HUES64 (cell line): Measurements from ENCODE around the gene RIT1.
"Not testable (repeated sequence)": the region's sequence is repeated elsewhere in the genome, so short reads cannot be mapped to it uniquely, and the experiment has no call there.

Experiments
- H3K27ac ChIP-seq: 2 replicates; pipeline ENCODE4 v1.7.0; 2013; ENCODE audit warnings: low read depth, low read length, inconsistent platforms
- H3K27me3 ChIP-seq: 2 replicates; pipeline ENCODE4 v1.6.1; 2013; ENCODE audit warnings: mild to moderate bottlenecking, low read length; ENCODE audit not compliant: insufficient read depth
- H3K36me3 ChIP-seq: 2 replicates; pipeline ENCODE4 v1.6.1; 2013; ENCODE audit warnings: mild to moderate bottlenecking, low read length; ENCODE audit not compliant: insufficient read depth
- H3K4me1 ChIP-seq: 2 replicates; pipeline ENCODE4 v1.6.1; 2013; ENCODE audit warnings: mild to moderate bottlenecking, low read length, moderate library complexity; ENCODE audit not compliant: insufficient read depth
- H3K4me3 ChIP-seq: 2 replicates; pipeline ENCODE4 v1.5.1; 2013; ENCODE audit warnings: mild to moderate bottlenecking, low read length, moderate library complexity
- H3K9ac ChIP-seq: 2 replicates; pipeline ENCODE4 v1.6.1; 2013; ENCODE audit warnings: mild to moderate bottlenecking, low read depth, low read length
- H3K9me3 ChIP-seq: 2 replicates; pipeline ENCODE4 v1.6.1; 2013; ENCODE audit warnings: low read depth, low read length; ENCODE audit not compliant: insufficient read depth
- WGBS: fragments of 150-250, 120-280 bp; methylation state at CpG from one replicate; pipeline ENCODE4 v1.1.7; 2013; ENCODE audit warnings: missing lambda C conversion rate; 5-methylcytosine and 5-hydroxymethylcytosine counted together

The RIT1 gene

DNA sequence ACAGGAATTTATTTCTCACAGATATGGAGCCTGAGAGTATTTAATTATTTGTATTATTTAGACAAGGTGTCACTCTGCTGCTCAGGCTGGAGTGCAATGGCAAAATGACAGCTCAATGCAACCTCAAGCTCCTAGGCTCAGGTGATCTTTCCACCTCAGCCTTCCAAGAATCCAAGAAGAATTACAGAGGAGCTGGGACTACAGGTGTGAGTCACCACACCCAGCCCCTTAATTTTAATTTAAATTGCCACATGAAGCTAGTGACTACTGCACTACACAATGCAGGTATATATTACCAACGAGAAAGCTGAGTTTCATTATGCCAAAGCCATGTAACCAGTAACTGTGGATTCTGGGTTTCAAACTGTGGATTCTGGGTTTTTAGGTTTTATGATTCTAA is 20.9 kb upstream of the RIT1 start:
- Histone ChIP-seq H3K9me3 (no peaks in the 10 kb centered on the region), H3K4me3 (peak overlapping the region; percentile 92; the same call in 1 of the 2 replicates), H3K4me1 (peaks cover 19% of the 10 kb centered on the region; the same call in 1 of the 2 replicates), H3K27me3 (no peaks in the 10 kb centered on the region), H3K9ac (peak overlapping the region; percentile 3), H3K27ac (no peak overlapping the region), H3K36me3 (peaks cover 64% of the 10 kb centered on the region)
- 90% methylated on average over 1 of the region's 1 CpG for WGBS

DNA sequence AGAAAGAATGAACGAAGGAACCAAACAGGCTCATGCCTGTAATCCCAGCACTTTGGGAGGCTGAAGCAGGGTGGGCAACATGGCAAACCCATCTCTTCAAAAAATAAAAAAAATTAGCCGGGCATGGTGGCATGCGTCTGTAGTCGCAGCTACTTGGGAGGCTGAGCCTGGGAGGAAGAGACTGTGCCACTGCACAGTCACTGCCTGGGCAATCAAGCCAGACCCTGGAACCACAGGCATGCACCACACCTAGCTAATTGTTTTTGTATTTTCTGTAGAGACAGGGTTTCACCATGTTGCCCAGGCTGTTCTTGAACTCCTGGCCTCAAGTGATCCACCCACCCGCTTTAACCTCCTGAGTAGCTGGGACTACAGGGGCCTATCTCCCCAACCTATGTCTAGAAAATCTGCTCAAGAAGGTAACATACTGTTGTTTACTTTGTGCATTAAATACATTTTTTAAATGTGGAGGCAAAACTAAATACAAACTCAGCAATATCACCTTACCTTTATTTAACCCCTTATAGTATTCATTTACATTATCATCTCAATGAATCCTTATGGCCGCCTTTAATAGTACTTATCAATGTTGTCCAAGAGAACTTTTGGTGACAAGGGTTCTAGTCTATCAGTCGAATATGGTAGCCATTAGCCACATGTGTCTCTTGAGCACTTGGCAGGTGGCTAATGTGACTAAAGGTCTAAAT is 20.3 kb upstream of the RIT1 start:
- Histone ChIP-seq H3K4me3 (peak overlapping the region; percentile 92; the same call in 1 of the 2 replicates), H3K4me1 (peaks cover 19% of the 10 kb centered on the region; the same call in 1 of the 2 replicates), H3K36me3 (peaks cover 70% of the 10 kb centered on the region), H3K9ac (peak overlapping the region; percentile 3; the same call in 1 of the 2 replicates), H3K27me3 (no peaks in the 10 kb centered on the region), H3K9me3 (no peaks in the 10 kb centered on the region), H3K27ac (no peak overlapping the region)
- WGBS = 93% methylated on average over 7 of the region's 7 CpGs

DNA sequence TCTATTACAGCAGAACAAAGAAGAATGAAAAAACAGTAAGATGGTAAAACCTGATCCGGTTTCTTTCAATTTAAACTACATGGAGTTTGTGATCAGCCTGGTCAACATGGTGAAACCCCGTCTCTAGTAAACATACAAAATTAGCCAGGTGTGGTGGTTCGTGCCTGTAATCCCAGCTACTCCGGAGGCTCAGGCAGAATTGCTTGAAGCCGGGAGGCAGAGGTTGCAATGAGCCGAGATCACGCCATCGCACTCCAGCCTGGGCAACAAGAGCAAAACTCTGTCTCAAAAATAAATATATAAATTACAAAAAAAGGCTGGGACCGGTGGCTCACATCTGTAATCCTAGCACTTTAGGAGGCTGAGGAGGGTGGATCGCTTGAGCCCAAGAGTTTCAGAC is 19.6 kb upstream of the RIT1 start:
- not testable (repeated sequence) for H3K27ac ChIP-seq, H3K9ac ChIP-seq, H3K27me3 ChIP-seq, H3K9me3 ChIP-seq, H3K4me3 ChIP-seq
- Histone ChIP-seq H3K4me1 (peaks cover 19% of the 10 kb centered on the region; the same call in 1 of the 2 replicates), H3K36me3 (peaks cover 78% of the 10 kb centered on the region)
- WGBS = 96% methylated on average over 10 of the region's 10 CpGs

DNA sequence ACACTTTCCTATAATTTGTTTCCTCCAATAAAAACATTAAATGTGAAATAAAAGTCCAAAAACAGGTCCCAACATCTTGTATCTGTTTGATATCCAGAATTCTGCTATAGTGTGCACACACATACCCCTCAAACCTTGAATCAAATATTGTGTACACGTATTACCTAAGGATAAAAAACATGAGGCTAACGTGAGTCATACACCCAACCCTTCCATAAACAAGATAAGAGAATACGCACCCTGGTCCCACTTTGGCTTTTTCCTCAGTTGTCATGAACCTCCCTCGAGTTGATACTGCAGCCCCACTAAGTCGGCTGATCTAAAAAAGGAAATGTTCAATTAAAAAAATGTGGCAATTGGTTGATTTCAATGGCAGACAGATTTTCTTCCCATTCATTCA is 17.9 kb upstream of the RIT1 start:
- no peaks in the 10 kb centered on the region for H3K27me3 ChIP-seq
- peaks cover 16% of the 10 kb centered on the region; the same call in 1 of the 2 replicates for H3K4me1 ChIP-seq
- peaks cover 93% of the 10 kb centered on the region for H3K36me3 ChIP-seq
- WGBS = 96% methylated on average over 5 of the region's 5 CpGs
- H3K9ac ChIP-seq = no peak overlapping the region
- H3K4me3 ChIP-seq = no peak overlapping the region
- H3K9me3 ChIP-seq = no peaks in the 10 kb centered on the region
- no peak overlapping the region for H3K27ac ChIP-seq

DNA sequence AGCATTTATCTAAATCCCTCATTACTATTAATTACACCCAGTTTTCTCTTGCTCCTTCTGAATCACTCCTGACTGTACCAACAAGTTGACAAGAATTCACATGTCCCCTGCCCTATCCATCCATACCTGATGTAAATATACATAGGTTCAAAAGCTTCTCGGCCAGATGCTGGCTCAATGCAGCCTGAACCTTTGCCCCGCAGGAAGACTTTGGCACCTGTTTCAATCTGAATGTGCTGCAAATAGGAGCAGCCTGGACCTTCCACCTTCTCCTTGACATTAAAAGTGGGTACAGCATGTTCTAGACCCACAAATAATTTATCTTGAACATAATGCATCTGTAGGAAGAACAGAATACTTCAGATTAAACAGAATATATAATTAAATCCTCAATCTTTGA is 14.4 kb upstream of the RIT1 start:
- Histone ChIP-seq H3K27me3 (no peaks in the 10 kb centered on the region), H3K4me3 (no peak overlapping the region), H3K9ac (no peak overlapping the region), H3K27ac (no peak overlapping the region), H3K9me3 (no peaks in the 10 kb centered on the region), H3K4me1 (no peaks in the 10 kb centered on the region), H3K36me3 (peaks cover 95% of the 10 kb centered on the region)
- 99% methylated on average over 2 of the region's 2 CpGs for WGBS

DNA sequence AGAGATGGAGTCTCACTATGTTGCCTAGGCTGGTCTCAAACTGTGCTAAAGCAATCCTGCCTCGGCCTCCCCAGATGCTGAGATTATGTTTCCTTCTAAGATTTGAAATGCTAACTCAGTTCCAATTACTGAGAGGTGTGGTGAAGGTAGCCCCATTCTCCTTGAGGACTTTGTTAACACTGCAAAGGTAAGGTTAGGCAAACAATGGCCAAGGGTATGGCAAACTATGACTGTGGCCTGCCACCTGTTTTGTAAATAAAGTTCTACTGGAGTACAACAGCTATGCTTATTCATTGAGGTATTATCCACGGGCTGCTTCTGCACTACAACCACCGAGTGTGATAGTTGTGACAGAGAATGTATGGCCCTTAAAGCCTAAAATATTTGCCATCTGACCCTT is 9.6 kb upstream of the RIT1 start:
- no peaks in the 10 kb centered on the region for H3K27me3 ChIP-seq
- H3K36me3 ChIP-seq = peaks cover 96% of the 10 kb centered on the region
- no peak overlapping the region for H3K4me3 ChIP-seq
- 95% methylated on average over 3 of the region's 3 CpGs for WGBS
- H3K4me1 ChIP-seq = no peaks in the 10 kb centered on the region
- no peaks in the 10 kb centered on the region for H3K9me3 ChIP-seq
- H3K9ac ChIP-seq = no peak overlapping the region
- H3K27ac ChIP-seq = no peak overlapping the region

DNA sequence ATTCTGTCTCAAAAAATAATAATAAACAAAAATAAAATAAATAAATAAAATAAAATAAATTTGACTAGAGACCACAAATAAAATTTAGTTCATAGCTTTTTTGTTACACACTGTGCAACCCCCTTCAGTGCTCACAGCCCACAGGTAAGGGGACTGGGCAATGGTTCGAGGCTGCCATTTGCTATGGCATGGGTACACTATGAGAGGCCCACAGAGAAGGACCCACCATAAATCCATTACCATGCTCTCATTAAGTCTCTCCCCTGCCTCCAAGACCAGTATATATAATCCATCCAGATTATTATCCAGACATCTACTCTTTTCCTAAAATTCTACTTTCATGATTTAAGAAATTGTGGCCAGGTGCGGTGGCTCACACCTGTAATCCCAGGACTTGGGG is 8.7 kb upstream of the RIT1 start:
- Histone ChIP-seq H3K27ac (no peak overlapping the region), H3K9me3 (no peaks in the 10 kb centered on the region), H3K4me1 (no peaks in the 10 kb centered on the region), H3K27me3 (no peaks in the 10 kb centered on the region), H3K4me3 (no peak overlapping the region), H3K36me3 (peaks cover 98% of the 10 kb centered on the region), H3K9ac (no peak overlapping the region)
- 93% methylated on average over 2 of the region's 2 CpGs for WGBS

DNA sequence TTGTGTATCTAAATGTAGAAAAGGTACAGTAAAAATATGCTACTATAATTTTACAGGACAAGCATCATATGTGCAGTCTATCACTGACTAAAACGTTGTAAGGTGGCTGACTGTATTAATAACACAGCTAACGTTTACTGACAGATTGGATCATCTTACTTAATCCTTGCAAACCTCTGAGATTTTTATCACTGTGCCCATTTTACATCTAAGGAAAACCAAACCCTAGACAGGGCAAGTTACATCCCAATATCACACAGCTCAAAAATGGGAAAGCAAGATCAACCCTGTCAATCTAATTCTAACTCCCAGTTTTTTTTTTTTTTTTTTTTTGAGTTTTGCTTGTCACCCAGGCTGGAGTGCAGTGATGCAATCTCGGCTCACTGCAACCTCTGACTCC is 7.5 kb upstream of the RIT1 start:
- Histone ChIP-seq H3K9me3 (no peaks in the 10 kb centered on the region), H3K27me3 (no peaks in the 10 kb centered on the region), H3K4me3 (no peak overlapping the region), H3K27ac (no peak overlapping the region), H3K36me3 (peaks cover 98% of the 10 kb centered on the region), H3K9ac (no peak overlapping the region), H3K4me1 (no peaks in the 10 kb centered on the region)
- WGBS = 97% methylated on average over 3 of the region's 3 CpGs

DNA sequence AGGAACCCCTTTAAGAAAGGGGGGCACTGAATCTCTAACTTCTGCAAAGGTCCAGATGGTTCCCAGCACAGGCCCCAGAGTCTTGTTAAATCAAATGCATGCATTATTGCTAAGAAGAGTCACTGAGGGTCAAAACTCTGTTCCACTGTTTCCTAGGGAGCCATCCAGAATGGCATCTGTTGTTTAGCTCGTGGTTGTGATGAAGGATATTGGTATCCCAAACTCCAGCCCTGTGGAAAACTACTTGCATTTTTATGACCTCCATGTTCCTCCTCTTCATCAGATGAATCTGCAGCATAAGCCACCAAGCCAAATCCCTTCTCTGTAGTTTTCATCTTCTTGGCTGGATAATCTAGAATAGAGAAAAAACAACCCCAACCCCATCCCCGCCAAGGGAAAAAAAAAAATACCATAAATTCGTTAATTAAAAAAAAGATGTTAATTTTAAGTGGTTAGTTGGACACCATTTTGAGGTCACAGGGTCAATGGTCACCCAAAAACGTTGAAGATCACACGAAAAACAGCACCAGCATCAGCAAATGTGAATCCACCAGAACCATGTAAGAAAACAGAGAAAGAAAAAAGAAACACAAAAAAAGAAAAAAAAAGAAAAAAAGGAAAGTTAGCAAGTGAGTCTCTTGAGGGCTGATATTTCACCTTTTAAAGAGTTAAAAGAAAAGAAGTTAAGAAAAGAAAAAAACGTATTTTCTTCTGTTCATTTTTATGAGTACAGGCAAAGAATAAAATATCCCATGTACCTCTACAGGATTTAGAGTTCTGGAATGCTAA is 3.0 kb upstream of the RIT1 start:
- H3K36me3 ChIP-seq = peaks cover 77% of the 10 kb centered on the region
- H3K27ac ChIP-seq = no peak overlapping the region

DNA sequence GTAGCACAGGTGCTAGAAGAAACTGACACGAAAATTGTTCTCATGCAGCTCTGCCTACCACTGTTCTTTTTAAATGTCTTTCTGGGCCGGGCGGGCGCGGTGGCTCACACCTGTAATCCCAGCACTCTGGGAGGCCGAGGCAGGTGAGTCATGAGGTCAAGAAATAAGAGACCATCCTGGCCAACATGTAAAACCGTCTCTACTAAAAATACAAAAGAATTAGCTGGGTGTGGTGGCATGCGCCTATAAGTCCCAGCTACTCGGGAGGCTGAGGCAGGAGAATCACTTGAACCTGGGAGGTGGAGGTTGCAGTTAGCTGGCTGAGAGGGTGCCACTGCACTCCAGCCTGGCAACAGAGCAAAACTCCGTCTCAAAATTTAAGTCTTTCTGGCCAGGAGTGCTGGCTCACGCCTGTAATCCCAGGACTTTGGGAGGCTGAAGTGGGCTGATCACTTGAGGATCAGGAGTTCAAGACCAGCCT is 947 bp upstream of the RIT1 start:
- peaks cover 69% of the 10 kb centered on the region for H3K36me3 ChIP-seq
- peaks cover 12% of the 10 kb centered on the region; the same call in 1 of the 2 replicates for H3K4me1 ChIP-seq
- peak overlapping the region; percentile 54 for H3K27ac ChIP-seq
- no peaks in the 10 kb centered on the region for H3K9me3 ChIP-seq
- no peak overlapping the region for H3K4me3 ChIP-seq
- no peaks in the 10 kb centered on the region for H3K27me3 ChIP-seq
- WGBS = 90% methylated on average over 10 of the region's 11 CpGs
- H3K9ac ChIP-seq = 0 out of 2 replicates have a peak overlapping the region, but pooled peaks have one; percentile 23

More for the DNA sequence above, 3.0 kb upstream of the RIT1 start:
- no peaks in the 10 kb centered on the region for H3K27me3 ChIP-seq
- WGBS = 88% methylated on average over 5 of the region's 6 CpGs
- H3K4me3 ChIP-seq = no peak overlapping the region
- no peak overlapping the region for H3K9ac ChIP-seq
- peaks cover 12% of the 10 kb centered on the region; the same call in 1 of the 2 replicates for H3K4me1 ChIP-seq
- no peaks in the 10 kb centered on the region for H3K9me3 ChIP-seq

DNA sequence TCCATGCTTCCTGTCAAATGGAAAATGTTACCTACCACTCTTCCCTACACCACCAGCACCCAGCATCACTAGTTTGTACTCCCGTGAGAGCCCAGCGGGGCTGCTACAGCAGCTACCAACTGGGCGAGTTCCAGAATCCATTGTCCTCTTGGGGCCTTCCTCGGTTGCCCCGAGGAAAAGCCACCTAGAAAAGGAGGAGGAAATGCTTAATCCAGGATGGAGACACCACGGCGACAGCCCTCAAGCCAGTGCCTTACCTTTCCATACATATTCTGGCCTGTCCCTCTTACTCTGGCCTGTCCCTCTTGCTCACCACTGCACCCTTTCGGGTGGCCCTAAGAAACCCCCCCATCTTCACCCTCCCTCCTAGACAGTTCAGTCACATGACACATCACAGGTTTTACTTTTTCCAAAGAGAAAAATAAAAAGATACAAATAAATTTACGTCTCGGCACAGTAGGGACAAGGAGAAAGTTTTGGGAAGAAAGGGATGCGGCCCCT is 478 bp downstream of the RIT1 start:
- WGBS = 10% methylated on average over 9 of the region's 11 CpGs

More for the DNA sequence above, 478 bp downstream of the RIT1 start:
- H3K9ac ChIP-seq = peak overlapping the region; percentile 77
- H3K9me3 ChIP-seq = no peaks in the 10 kb centered on the region
- H3K27ac ChIP-seq = peak overlapping the region; percentile 54; the same call in 1 of the 2 replicates
- H3K36me3 ChIP-seq = peaks cover 66% of the 10 kb centered on the region
- peaks cover 12% of the 10 kb centered on the region; the same call in 1 of the 2 replicates for H3K4me1 ChIP-seq
- H3K4me3 ChIP-seq = peak overlapping the region; percentile 93
- no peaks in the 10 kb centered on the region for H3K27me3 ChIP-seq
